H9 (cell line): ENCODE results near the gene RABGEF1. TPM values are rescaled to one million over a fixed set of nuclear protein-coding genes. Genes with fewer than 3 reads are reported as not detected.

ENCODE experiments used
- DNase-seq: peaks from one replicate; pipeline ENCODE4 v3.0.0-alpha.2; 2017
- H2AFZ ChIP-seq: one replicate; pipeline ENCODE4 v1.6.1; 2013; ENCODE audit warnings: mild to moderate bottlenecking, low read length, control low read depth, moderate library complexity
- H2AK5ac ChIP-seq: 2 replicates; pipeline ENCODE4 v1.6.1; 2013; ENCODE audit warnings: low read length, control low read depth, mixed read lengths; ENCODE audit not compliant: insufficient read length
- H2BK120ac ChIP-seq: one replicate; pipeline ENCODE4 v1.6.1; 2013; ENCODE audit warnings: low read depth, mild to moderate bottlenecking, low read length, control low read depth, inconsistent platforms; ENCODE audit not compliant: poor library complexity, severe bottlenecking
- H2BK12ac ChIP-seq: 2 replicates; pipeline ENCODE4 v1.6.1; 2013; ENCODE audit warnings: low read length, control low read depth, mixed read lengths, low read depth; ENCODE audit not compliant: insufficient read length
- H2BK15ac ChIP-seq: 2 replicates; pipeline ENCODE4 v1.6.1; 2013; ENCODE audit warnings: low read depth, low read length, control low read depth
- H2BK20ac ChIP-seq: one replicate; pipeline ENCODE4 v1.6.1; 2013; ENCODE audit warnings: low read depth, mild to moderate bottlenecking, low read length, control low read depth, inconsistent platforms; ENCODE audit not compliant: poor library complexity, severe bottlenecking
- H2BK5ac ChIP-seq: 2 replicates; pipeline ENCODE4 v1.6.1; 2013; ENCODE audit warnings: low read length, control low read depth, mixed read lengths; ENCODE audit not compliant: insufficient read length
- H3K14ac ChIP-seq: 2 replicates; pipeline ENCODE4 v1.6.1; 2013; ENCODE audit warnings: low read length, control low read depth; ENCODE audit not compliant: insufficient read depth
- H3K18ac ChIP-seq: 2 replicates; pipeline ENCODE4 v1.6.1; 2013; ENCODE audit warnings: low read depth, mild to moderate bottlenecking, mixed read lengths, low read length, control low read depth; ENCODE audit not compliant: insufficient read length
- H3K23ac ChIP-seq: 2 replicates; pipeline ENCODE4 v1.6.1; 2013; ENCODE audit warnings: low read length, control low read depth, mixed read lengths, low read depth; ENCODE audit not compliant: insufficient read length
- H3K23me2 ChIP-seq: 2 replicates; pipeline ENCODE4 v1.6.1; 2013; ENCODE audit warnings: low read depth, mild to moderate bottlenecking, mixed read lengths, low read length, control low read depth; ENCODE audit not compliant: insufficient read length, poor library complexity, severe bottlenecking
- H3K27ac ChIP-seq: 2 replicates; pipeline ENCODE4 v1.5.1; 2013; ENCODE audit warnings: low read length, control low read depth, mixed read lengths, low read depth; ENCODE audit not compliant: insufficient read length
- H3K27me3 ChIP-seq: 2 replicates; pipeline ENCODE4 v1.6.1; 2013; ENCODE audit warnings: low read length, control low read depth, inconsistent platforms; ENCODE audit not compliant: insufficient read depth
- H3K4ac ChIP-seq: 2 replicates; pipeline ENCODE4 v1.6.1; 2013; ENCODE audit warnings: low read depth, mild to moderate bottlenecking, control low read depth, inconsistent platforms, low read length, moderate library complexity
- H3K4me1 ChIP-seq: 2 replicates; pipeline ENCODE4 v1.6.1; 2013; ENCODE audit warnings: low read length, control low read depth, inconsistent platforms; ENCODE audit not compliant: insufficient read depth
- H3K4me2 ChIP-seq: 2 replicates; pipeline ENCODE4 v1.6.1; 2013; ENCODE audit warnings: low read length, control low read depth, mixed read lengths; ENCODE audit not compliant: insufficient read length, insufficient read depth
- H3K56ac ChIP-seq: 2 replicates; pipeline ENCODE4 v1.6.1; 2013; ENCODE audit warnings: low read depth, mild to moderate bottlenecking, mixed read lengths, low read length, control low read depth; ENCODE audit not compliant: insufficient read length
- H3K79me1 ChIP-seq: 2 replicates; pipeline ENCODE4 v1.6.1; 2013; ENCODE audit warnings: low read depth, mild to moderate bottlenecking, moderate library complexity, low read length, control low read depth, inconsistent platforms; ENCODE audit not compliant: insufficient read depth, poor library complexity, severe bottlenecking
- H3K79me2 ChIP-seq: 2 replicates; pipeline ENCODE4 v1.6.1; 2013; ENCODE audit warnings: low read length, control low read depth, inconsistent platforms; ENCODE audit not compliant: insufficient read depth
- H3K9ac ChIP-seq: 2 replicates; pipeline ENCODE4 v1.6.1; 2013; ENCODE audit warnings: low read length, control low read depth, mixed read lengths; ENCODE audit not compliant: insufficient read length; ENCODE audit errors: extremely low read depth
- H3K9me3 ChIP-seq: one replicate; pipeline ENCODE4 v1.6.1; 2013; ENCODE audit warnings: low read depth, low read length, inconsistent platforms; ENCODE audit not compliant: control insufficient read depth
- H3T11ph ChIP-seq: one replicate; pipeline ENCODE4 v1.6.1; 2013; ENCODE audit warnings: mild to moderate bottlenecking, low read length, control low read depth, inconsistent platforms
- H4K20me1 ChIP-seq: one replicate; pipeline ENCODE4 v1.6.1; 2013; ENCODE audit not compliant: control insufficient read depth, insufficient read length, insufficient read depth
- H4K5ac ChIP-seq: 2 replicates; pipeline ENCODE4 v1.6.1; 2013; ENCODE audit warnings: low read depth, mild to moderate bottlenecking, mixed read lengths, low read length, control low read depth; ENCODE audit not compliant: insufficient read length
- H4K8ac ChIP-seq: replicated peaks from 2 replicates; pipeline ENCODE4 v1.6.1; 2013; ENCODE audit warnings: low read length, control low read depth, mixed read lengths, low read depth; ENCODE audit not compliant: insufficient read length
- H4K91ac ChIP-seq: 2 replicates; pipeline ENCODE4 v1.6.1; 2013; ENCODE audit warnings: low read depth, mild to moderate bottlenecking, moderate library complexity, mixed read lengths, low read length, control low read depth; ENCODE audit not compliant: insufficient read length
- H3K27ac Mint-ChIP-seq, 3 experiments: 2 replicates in 2 of 3; 3 replicates in 1 of 3; pipeline ENCODE4 v1.8.0; 2020 to 2021; ENCODE audit warnings: mixed read lengths in 3 of 3, mild to moderate bottlenecking in 1 of 3, moderate library complexity in 1 of 3
- H3K27me3 Mint-ChIP-seq: 2 replicates; pipeline ENCODE4 v1.8.0; 2021; ENCODE audit warnings: low read depth, mild to moderate bottlenecking, moderate library complexity, mixed read lengths
- H3K36me3 Mint-ChIP-seq, 3 experiments: 2 replicates in 2 of 3; 3 replicates in 1 of 3; pipeline ENCODE4 v1.8.0; 2020 to 2021; ENCODE audit warnings: low read depth in 3 of 3, mixed read lengths in 3 of 3; ENCODE audit not compliant: insufficient read depth in 1 of 3
- H3K4me1 Mint-ChIP-seq, 2 experiments: 2 replicates each; pipeline ENCODE4 v1.8.0; 2020; ENCODE audit warnings: mixed read lengths in 2 of 2
- H3K4me3 Mint-ChIP-seq, 2 experiments: 2 replicates in 1 of 2; 3 replicates in 1 of 2; pipeline ENCODE4 v1.8.0; 2020 to 2021; ENCODE audit warnings: mild to moderate bottlenecking in 2 of 2, mixed read lengths in 2 of 2, moderate library complexity in 1 of 2
- H3K9me3 Mint-ChIP-seq, 2 experiments: 2 replicates in 1 of 2; 3 replicates in 1 of 2; pipeline ENCODE4 v1.8.0; 2020; ENCODE audit warnings: mild to moderate bottlenecking in 2 of 2, mixed read lengths in 2 of 2, moderate library complexity in 1 of 2
- CTCF ChIP-seq: fragments of 200-600 bp; sonication (generic); conservative IDR thresholded peaks from 3 replicates; pipeline ENCODE4 v1.8.0; 2021; ENCODE audit warnings: antibody characterized with exemption, mild to moderate bottlenecking
- WGBS: extraction: QIAGEN DNeasy Blood & Tissue Kit; methylation state at CpG from one replicate; pipeline ENCODE4 v1.1.7; 2013; ENCODE audit warnings: missing lambda C conversion rate, low lambda C conversion rate, mixed read lengths; ENCODE audit not compliant: insufficient read length; ENCODE audit errors: extremely low coverage; 5-methylcytosine and 5-hydroxymethylcytosine counted together
- total RNA-seq: library from RNA; stranded (reverse); gene quantifications from 2 replicates; pipeline ENCODE4 v1.2.1, GENCODE V29; 2021

Gene RABGEF1
- total RNA-seq, 1 experiment from 2014 or later = 17.3 TPM

GRCh38 chr7:66779669-66780409 lies 39.3 kb downstream of the RABGEF1 start:
- no peak overlapping the region for H3K27ac ChIP-seq
- peak overlapping the region in 2 of 3 experiments; percentile 1 to 66; a peak in 2 of 7 replicates for H3K27ac Mint-ChIP-seq

More at GRCh38 chr7:66779669-66780409, 39.3 kb downstream of the RABGEF1 start:
- Histone ChIP-seq H3K14ac (no peak overlapping the region), H3K9ac (no peak overlapping the region), H3K23ac (no peak overlapping the region), H3K4me2 (no peak overlapping the region), H2BK120ac (no peak overlapping the region), H2BK5ac (no peak overlapping the region), H2BK15ac (no peak overlapping the region), H2AFZ (no peak overlapping the region), H3K4ac (no peak overlapping the region), H3K56ac (no peak overlapping the region), H3K18ac (no peak overlapping the region), H2BK20ac (no peak overlapping the region), H3K79me1 (no peaks in the 10 kb centered on the region), H2AK5ac (no peak overlapping the region), H4K5ac (no peak overlapping the region), H3K4me1 (no peaks in the 10 kb centered on the region), H3K27me3 (no peaks in the 10 kb centered on the region), H2BK12ac (no peak overlapping the region), H3K23me2 (no peaks in the 10 kb centered on the region), H3K9me3 (no peaks in the 10 kb centered on the region), H4K20me1 (no peaks in the 10 kb centered on the region), H3T11ph (no peak overlapping the region), H4K91ac (no peak overlapping the region), H3K79me2 (no peaks in the 10 kb centered on the region; the same call in 1 of the 2 replicates), H4K8ac (no peak overlapping the region)
- Mint-ChIP-seq H3K9me3 (no peaks in the 10 kb centered on the region), H3K36me3 (peaks cover 15 to 56% (median 44%) of the 10 kb centered on the region in 3 experiments; a peak in 6 of 7 replicates), H3K4me3 (no peak overlapping the region), H3K27me3 (no peaks in the 10 kb centered on the region), H3K4me1 (peaks cover 4 to 5% of the 10 kb centered on the region in 2 experiments)
- TF ChIP-seq CTCF = no peak
- no peak for DNase-seq
- WGBS = no CpG with 5 or more reads among the region's 5 CpGs
